ENCODE results near the gene DNAAF9.

The DNAAF9 gene

GRCh38 chr20:3358676-3359340 is 48.7 kb downstream of the DNAAF9 start:
- TF ChIP-seq PPARA (CRISPR knock-in tag; IDR thresholded peaks at IDR 0.05; ENCODE audit: borderline replicate concordance) (no peak), ESRRG (CRISPR knock-in tag; IDR thresholded peaks at IDR 0.05) (no peak), ISL1 (CRISPR knock-in tag; IDR thresholded peaks at IDR 0.05) (no peak), ARNTL (CRISPR knock-in tag; IDR thresholded peaks at IDR 0.05; ENCODE audit: borderline replicate concordance, low read depth) (no peak), TCF4 (CRISPR knock-in tag; IDR thresholded peaks at IDR 0.05; ENCODE audit: borderline replicate concordance) (no peak), OSR1 (CRISPR knock-in tag; IDR thresholded peaks at IDR 0.05) (no peak), CREB5 (CRISPR knock-in tag; IDR thresholded peaks at IDR 0.05; ENCODE audit: low read depth) (no peak), POU6F1 (CRISPR knock-in tag; IDR thresholded peaks at IDR 0.05; ENCODE audit: borderline replicate concordance, low read depth) (no peak), CSRNP3 (CRISPR knock-in tag; IDR thresholded peaks at IDR 0.05) (no peak), ZNF565 (CRISPR knock-in tag; conservative IDR thresholded peaks at IDR 0.05; ENCODE audit: low read depth) (no peak), PATZ1 (CRISPR knock-in tag; IDR thresholded peaks at IDR 0.05; ENCODE audit: borderline replicate concordance) (no peak), GLIS3 (CRISPR knock-in tag; IDR thresholded peaks at IDR 0.05) (no peak), ZFP30 (CRISPR knock-in tag; IDR thresholded peaks at IDR 0.05) (no peak), ZNF70 (CRISPR knock-in tag; IDR thresholded peaks at IDR 0.05) (no peak)
- no peak for ATAC-seq
